Globus pallidus (tissue), 1 donor: ENCODE results near the gene ZNF660.
"Not testable (repeated sequence)": the region's sequence is repeated elsewhere in the genome, so short reads cannot be mapped to it uniquely, and the experiment has no call there.

Source experiments
- DNase-seq: peaks from one replicate; pipeline ENCODE4 v3.0.0-alpha.2; 2015; ENCODE audit warnings: low spot score

ZNF660 gene

GRCh38 chr3:44584646-44585501 lies at the start of gene ZNF660:
TSS of gene ZNF660 (plus strand) at chr3:44584964. CDS start at chr3:44594194, 9,230 bp downstream.
- peak; percentile 66 for DNase-seq

- no peak for DNase-seq
Measured at GRCh38 chr3:44535364-44535763, 49.4 kb upstream of the ZNF660 start.

GRCh38 chr3:44544811-44545210 lies 40.0 kb upstream of the ZNF660 start:
- not testable (repeated sequence) for DNase-seq

- DNase-seq: peak; percentile 37
Measured at GRCh38 chr3:44554626-44555592, 29.9 kb upstream of the ZNF660 start, which contains the start of gene ZKSCAN7. TSS of gene ZKSCAN7 (plus strand) at chr3:44555193. CDS start at chr3:44557048, 1,855 bp downstream.

GRCh38 chr3:44555723-44556122 lies 29.0 kb upstream of the ZNF660 start:
- no peak for DNase-seq

- DNase-seq: no peak
Measured at GRCh38 chr3:44557074-44557473, 27.7 kb upstream of the ZNF660 start.

- no peak for DNase-seq
Measured at GRCh38 chr3:44561076-44561475, 23.7 kb upstream of the ZNF660 start.

- DNase-seq: no peak
Measured at GRCh38 chr3:44562147-44562546, 22.6 kb upstream of the ZNF660 start.

- no peak for DNase-seq
Measured at GRCh38 chr3:44568561-44568960, 16.2 kb upstream of the ZNF660 start.

- no peak for DNase-seq
Measured at GRCh38 chr3:44571024-44571423, 13.7 kb upstream of the ZNF660 start.

- no peak for DNase-seq
Measured at GRCh38 chr3:44576613-44577012, 8.2 kb upstream of the ZNF660 start.

- not testable (repeated sequence) for DNase-seq
Measured at GRCh38 chr3:44577354-44577952, 7.3 kb upstream of the ZNF660 start.

- not testable (repeated sequence) for DNase-seq
Measured at GRCh38 chr3:44578316-44578715, 6.4 kb upstream of the ZNF660 start.

GRCh38 chr3:44578924-44579515 lies 5.7 kb upstream of the ZNF660 start:
- not testable (repeated sequence) for DNase-seq

GRCh38 chr3:44579749-44580148 lies 5.0 kb upstream of the ZNF660 start:
- not testable (repeated sequence) for DNase-seq

GRCh38 chr3:44580971-44581370 lies 3.8 kb upstream of the ZNF660 start:
- not testable (repeated sequence) for DNase-seq

- no peak for DNase-seq
Measured at GRCh38 chr3:44596621-44597020, 11.9 kb downstream of the ZNF660 start.

GRCh38 chr3:44601749-44602148 lies 17.0 kb downstream of the ZNF660 start:
- no peak for DNase-seq

- no peak for DNase-seq
Measured at GRCh38 chr3:44612678-44613077, 27.9 kb downstream of the ZNF660 start.

GRCh38 chr3:44624749-44625480 lies 40.2 kb downstream of the ZNF660 start, which contains the start of gene ZNF197:
TSS of gene ZNF197 (plus strand) at chr3:44625036. CDS start at chr3:44629155, 4,119 bp downstream.
- DNase-seq: peak; percentile 90

GRCh38 chr3:44628716-44629115 lies 44.0 kb downstream of the ZNF660 start:
- DNase-seq: no peak
